Left lung (tissue), 10 donors: Measurements from ENCODE around the gene HEPHL1. TPM values are rescaled to one million over a fixed set of nuclear protein-coding genes. Genes with fewer than 3 reads are reported as not detected.

Source experiments
- ATAC-seq: fragments of 200-7000 bp; cut with Tn5 transposase; one replicate; pipeline ENCODE4 v1.9.1; 2020; ENCODE audit warnings: moderate library complexity
- DNase-seq, 4 donors: peaks; one replicate each; pipeline ENCODE4 v3.0.0-alpha.2; 2013 to 2020
- H3K27ac ChIP-seq, 2 donors: fragments of 200-600 bp; sonication (generic) in 1 of 2; one replicate each; pipeline versions ENCODE4 v1.5.0 to v1.8.0; 2020 to 2021
- H3K27me3 ChIP-seq, 2 donors: fragments of 200-600 bp; sonication (generic) in 1 of 2; one replicate each; pipeline versions ENCODE4 v1.5.0 to v1.8.0; 2020 to 2021
- H3K36me3 ChIP-seq, 2 donors: fragments of 200-600 bp; sonication (generic) in 1 of 2; one replicate each; pipeline versions ENCODE4 v1.5.0 to v1.8.0; 2020 to 2021
- H3K4me1 ChIP-seq, 2 donors: fragments of 200-600 bp; one replicate each; pipeline ENCODE4 v1.8.0; 2021
- H3K4me3 ChIP-seq, 2 donors: fragments of 200-600 bp; sonication (generic) in 1 of 2; one replicate each; pipeline versions ENCODE4 v1.5.0 to v1.8.0; 2020 to 2021; ENCODE audit warnings: mild to moderate bottlenecking in 1 of 2
- H3K9me3 ChIP-seq, 2 donors: fragments of 200-600 bp; sonication (generic) in 1 of 2; one replicate each; pipeline versions ENCODE4 v1.5.0 to v1.8.0; 2020 to 2021
- CTCF ChIP-seq, 2 donors: fragments of 200-600 bp; sonication (generic) in 1 of 2; IDR thresholded peaks; one replicate each; pipeline versions ENCODE4 v1.5.0 to v1.8.0; 2021; ENCODE audit warnings: antibody characterized with exemption in 2 of 2
- intact Hi-C, 2 donors: fragments of 100-400 bp; cut with DNase I; formaldehyde crosslinking; loops; one replicate each; pipeline versions ENCODE4 v1.11.2 to v1.14.2; 2022
- polyA plus RNA-seq, 6 donors: library from polyadenylated mRNA; unstranded; fragments of 120-200 nt; gene quantifications; one replicate each; pipeline ENCODE4 v1.2.1, GENCODE V29; 2013; ENCODE audit not compliant: insufficient read length in 6 of 6
- total RNA-seq, 2 donors: library from RNA; stranded (reverse); fragmentation: NEBNext Ultra II Directional; extraction: Animal tissue kit (Norgen Biotek cat#: 25700); gene quantifications; one replicate each; pipeline ENCODE4 v1.2.1, GENCODE V29; 2021
- donor health status: DM: no; HTN: yes; CAD: no.
- donor health status: DM: no; HTN: no; CAD: no.

The HEPHL1 gene
- total and polyA plus RNA-seq, 8 donors: 0.06 to 0.21 (median 0.14) TPM; not detected in 5

GRCh38 chr11:94140154-94140655, 119.1 kb downstream of the HEPHL1 start:
- TF ChIP-seq CTCF (IDR thresholded peaks at IDR 0.05): no peak
- no peaks in the 10 kb centered on the region for H3K9me3 ChIP-seq
- H3K27ac ChIP-seq: no peak overlapping the region
- ATAC-seq: no peak
- intact Hi-C loops: no loop called here
- no peak overlapping the region for H3K4me3 ChIP-seq
- peaks cover 8 to 46% of the 10 kb centered on the region in 2 donors for H3K4me1 ChIP-seq
- DNase-seq: no peak
- no peaks in the 10 kb centered on the region for H3K27me3 ChIP-seq
- H3K36me3 ChIP-seq: no peaks in the 10 kb centered on the region

DNA sequence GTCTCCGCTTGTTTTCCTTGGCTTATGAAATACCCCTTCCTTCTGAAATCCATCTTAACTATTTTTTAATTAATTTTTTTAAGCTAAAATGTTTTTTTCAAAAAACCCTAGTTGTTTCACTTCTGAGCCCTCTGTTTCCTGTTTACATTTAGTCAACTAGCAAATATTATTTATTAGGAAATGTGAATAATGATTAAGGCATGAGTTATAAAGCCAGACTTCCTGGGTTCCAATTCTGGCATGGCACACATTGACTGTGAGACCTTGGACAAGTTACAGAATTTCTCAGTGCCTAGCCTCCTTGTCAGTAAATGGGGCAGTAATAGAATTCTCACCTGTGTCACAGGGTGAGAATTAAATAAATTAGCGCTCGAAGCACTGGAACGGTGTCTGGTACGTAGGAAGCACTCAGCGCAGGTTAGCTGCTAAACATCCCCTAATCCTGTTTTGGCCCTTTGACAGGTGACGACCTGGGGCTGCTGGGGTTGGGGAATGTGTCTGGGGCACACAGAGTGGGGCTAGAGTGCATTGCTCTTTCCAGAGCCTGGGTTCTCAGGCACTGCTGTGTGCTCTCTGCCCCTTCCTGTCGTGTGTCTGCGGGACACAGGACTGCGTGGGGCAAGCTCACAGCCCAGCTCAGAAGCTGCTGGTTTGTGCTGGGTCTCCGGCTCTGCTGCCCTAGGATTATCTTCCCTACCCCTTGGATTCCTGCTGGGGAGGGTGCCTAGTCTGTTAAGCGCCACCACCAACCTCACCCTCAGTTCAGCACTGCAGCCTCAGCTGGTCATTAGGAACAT, 120.6 kb downstream of the HEPHL1 start:
- ATAC-seq (no peak), DNase-seq (no peak)
- H3K4me1 ChIP-seq: peaks cover 4 to 45% of the 10 kb centered on the region in 2 donors
- no peak overlapping the region for H3K27ac ChIP-seq
- no peaks in the 10 kb centered on the region for H3K36me3 ChIP-seq
- H3K9me3 ChIP-seq: no peaks in the 10 kb centered on the region
- H3K27me3 ChIP-seq: no peaks in the 10 kb centered on the region
- no peak for TF ChIP-seq CTCF (IDR thresholded peaks at IDR 0.05)
- intact Hi-C loops: no loop called here
- H3K4me3 ChIP-seq: no peak overlapping the region

- no peaks in the 10 kb centered on the region for H3K36me3 ChIP-seq
- no peaks in the 10 kb centered on the region for H3K27me3 ChIP-seq
- H3K4me3 ChIP-seq: no peak overlapping the region
- peak in 1 of 4 donors; percentile 27 for DNase-seq
- no peak for TF ChIP-seq CTCF (IDR thresholded peaks at IDR 0.05)
- intact Hi-C loops: no loop called here
- no peak overlapping the region for H3K27ac ChIP-seq
- peaks cover 4 to 47% of the 10 kb centered on the region in 2 donors for H3K4me1 ChIP-seq
- H3K9me3 ChIP-seq: no peaks in the 10 kb centered on the region
- no peak for ATAC-seq
Measured at GRCh38 chr11:94142308-94143281, 121.4 kb downstream of the HEPHL1 start.

GRCh38 chr11:94144216-94144615, 123.1 kb downstream of the HEPHL1 start:
- no peak for TF ChIP-seq CTCF (IDR thresholded peaks at IDR 0.05)
- intact Hi-C loops: no loop called here
- ATAC-seq (no peak), DNase-seq (no peak)
- no peaks in the 10 kb centered on the region for H3K27me3 ChIP-seq
- no peak overlapping the region for H3K27ac ChIP-seq
- no peak overlapping the region for H3K4me3 ChIP-seq
- no peaks in the 10 kb centered on the region for H3K9me3 ChIP-seq
- peaks cover 4 to 55% of the 10 kb centered on the region in 2 donors for H3K4me1 ChIP-seq
- H3K36me3 ChIP-seq: no peaks in the 10 kb centered on the region

DNA sequence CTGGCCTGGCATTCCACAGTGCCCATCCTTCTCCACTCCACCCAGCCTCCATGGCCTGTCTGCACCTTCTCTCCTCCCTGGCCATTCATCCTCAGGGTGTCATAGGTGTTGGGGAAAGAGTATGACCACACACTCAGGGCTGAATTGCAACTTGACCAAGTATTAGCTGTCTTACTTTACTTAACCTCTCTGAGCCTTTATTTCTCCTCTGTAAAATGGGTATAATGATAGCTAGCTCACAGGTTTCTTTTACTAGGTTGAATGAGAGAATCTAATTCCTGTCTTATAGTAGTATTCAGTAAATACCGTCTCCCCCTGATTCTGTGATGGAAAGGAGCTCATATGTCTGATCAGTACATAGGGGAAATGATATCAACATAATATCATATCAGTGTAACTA, 123.5 kb downstream of the HEPHL1 start:
- Histone ChIP-seq H3K27me3 (no peaks in the 10 kb centered on the region), H3K36me3 (no peaks in the 10 kb centered on the region), H3K9me3 (no peaks in the 10 kb centered on the region), H3K4me3 (no peak overlapping the region), H3K4me1 (peaks cover 4 to 59% of the 10 kb centered on the region in 2 donors), H3K27ac (no peak overlapping the region)
- ATAC-seq: no peak
- TF ChIP-seq CTCF (IDR thresholded peaks at IDR 0.05): no peak
- intact Hi-C loops: no loop called here
- DNase-seq: no peak
